GM21447 (cell line): ENCODE results near the gene MYO15B.

Experiments
- ATAC-seq: cut with Tn5 transposase; IDR thresholded peaks from one replicate; pipeline ENCODE4 v1.9.1; 2021; ENCODE audit not compliant: unreplicated experiment

Gene MYO15B

GRCh38 chr17:75587675-75588595 lies at the start of gene MYO15B:
TSS of gene MYO15B (plus strand) at chr17:75587800. CDS start at chr17:75588058, 258 bp downstream.
- no peak for ATAC-seq

GRCh38 chr17:75539967-75540729 lies 47.5 kb upstream of the MYO15B start:
- ATAC-seq = no peak

GRCh38 chr17:75540923-75541503 lies 46.6 kb upstream of the MYO15B start:
- ATAC-seq = no peak

DNA sequence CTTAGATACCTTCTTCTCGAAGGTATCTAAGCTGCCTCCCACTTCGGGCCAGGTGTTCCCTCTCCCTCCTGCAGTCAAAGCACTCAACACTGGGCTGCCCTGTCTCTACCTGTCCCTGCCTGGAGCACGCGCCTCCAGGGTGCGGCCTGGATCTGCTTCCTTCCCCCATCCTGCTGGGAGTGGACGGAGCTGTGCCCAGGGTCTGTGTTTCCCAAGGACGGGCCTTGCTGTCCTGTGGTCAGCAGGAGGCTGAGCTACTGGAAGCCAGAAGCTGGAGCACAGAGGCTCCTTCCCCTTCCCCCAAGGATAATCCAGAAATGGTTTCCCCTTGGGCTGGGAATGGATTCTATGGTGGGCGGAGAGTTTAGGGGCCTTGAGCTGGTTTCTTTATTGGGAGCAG lies 45.4 kb upstream of the MYO15B start:
- no peak for ATAC-seq

DNA sequence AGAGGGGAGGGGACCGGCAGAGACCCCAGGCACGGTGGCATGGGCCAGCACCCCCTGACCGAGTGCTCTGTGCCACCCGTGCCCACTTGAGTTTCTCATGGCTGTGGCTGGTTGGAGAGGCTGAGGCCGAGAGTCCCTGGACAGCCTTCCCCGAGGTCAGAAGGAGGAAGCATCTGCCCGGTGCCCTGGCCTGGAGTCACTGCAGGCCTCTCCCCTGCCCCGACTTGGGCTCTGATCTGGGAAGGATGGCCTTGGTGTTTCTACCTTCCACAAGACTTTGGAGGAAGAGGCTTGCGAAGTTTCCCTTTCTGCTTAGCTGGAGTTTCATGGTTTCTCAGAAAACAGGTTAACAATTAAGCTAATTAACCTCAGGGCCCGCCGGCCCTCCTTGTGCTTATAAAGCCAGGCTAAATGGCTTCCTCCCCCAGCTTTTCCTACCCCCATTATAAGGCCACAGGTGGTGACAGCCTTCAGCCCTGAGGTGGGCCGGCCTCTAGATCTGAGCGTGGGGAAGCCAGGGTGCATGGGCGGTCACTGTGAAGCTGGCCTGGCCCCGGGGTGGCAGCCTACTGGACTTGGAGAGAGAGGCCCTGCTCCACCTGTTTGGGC lies 44.8 kb upstream of the MYO15B start:
- no peak for ATAC-seq

DNA sequence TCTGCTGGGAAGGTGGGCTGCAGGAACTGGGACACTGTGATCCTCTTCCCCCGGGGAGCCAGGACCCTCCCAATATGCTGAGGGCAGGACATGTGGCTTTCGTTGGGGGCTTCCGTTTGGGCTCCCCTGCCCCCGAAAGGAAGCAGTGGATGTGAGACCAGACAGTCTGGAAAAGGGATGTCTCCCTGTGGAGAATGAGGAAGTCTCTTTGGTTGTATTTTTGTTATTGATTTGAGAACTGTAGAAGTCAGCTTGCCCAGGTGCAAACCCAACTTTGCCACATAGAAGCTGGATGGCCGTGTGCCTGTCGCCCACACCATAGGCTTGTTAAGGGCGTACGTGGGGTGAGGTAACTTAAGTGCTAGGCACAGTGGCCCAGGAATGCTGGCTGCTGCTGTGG lies 43.4 kb upstream of the MYO15B start:
- ATAC-seq = no peak

- ATAC-seq = no peak
Observed at GRCh38 chr17:75546181-75546580, 41.4 kb upstream of the MYO15B start.

- ATAC-seq = no peak
Observed at GRCh38 chr17:75547091-75547490, 40.5 kb upstream of the MYO15B start.

- ATAC-seq = no peak
Observed at GRCh38 chr17:75548813-75549212, 38.8 kb upstream of the MYO15B start.

- ATAC-seq = no peak
Observed at GRCh38 chr17:75549246-75550138, 38.1 kb upstream of the MYO15B start.

- ATAC-seq = no peak
Observed at GRCh38 chr17:75550139-75550465, 37.5 kb upstream of the MYO15B start.

DNA sequence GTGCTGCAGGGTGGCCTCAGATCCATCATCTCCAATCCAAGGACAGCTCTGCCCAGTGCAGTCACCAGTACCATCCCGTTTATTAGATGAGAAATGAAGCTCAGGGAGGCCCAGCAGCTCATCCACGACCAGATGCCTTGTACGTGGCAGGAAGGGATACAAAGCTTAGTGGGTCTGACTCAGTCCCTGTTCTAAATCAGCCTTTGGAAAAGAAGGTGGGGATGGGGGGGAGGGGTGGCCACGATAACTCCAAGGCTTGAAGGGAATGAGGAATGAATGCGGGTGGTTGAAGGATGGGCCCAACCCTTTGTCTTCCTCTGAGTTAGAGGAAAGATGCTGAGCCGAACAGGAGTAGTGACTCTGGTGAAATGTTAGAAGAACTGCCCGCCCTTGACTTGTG lies 36.3 kb upstream of the MYO15B start:
- no peak for ATAC-seq

GRCh38 chr17:75552425-75553294 lies 34.9 kb upstream of the MYO15B start:
- ATAC-seq = no peak

- ATAC-seq = no peak
Observed at GRCh38 chr17:75553295-75554110, 34.1 kb upstream of the MYO15B start.

- ATAC-seq = no peak
Observed at GRCh38 chr17:75555679-75556153, 31.9 kb upstream of the MYO15B start.

DNA sequence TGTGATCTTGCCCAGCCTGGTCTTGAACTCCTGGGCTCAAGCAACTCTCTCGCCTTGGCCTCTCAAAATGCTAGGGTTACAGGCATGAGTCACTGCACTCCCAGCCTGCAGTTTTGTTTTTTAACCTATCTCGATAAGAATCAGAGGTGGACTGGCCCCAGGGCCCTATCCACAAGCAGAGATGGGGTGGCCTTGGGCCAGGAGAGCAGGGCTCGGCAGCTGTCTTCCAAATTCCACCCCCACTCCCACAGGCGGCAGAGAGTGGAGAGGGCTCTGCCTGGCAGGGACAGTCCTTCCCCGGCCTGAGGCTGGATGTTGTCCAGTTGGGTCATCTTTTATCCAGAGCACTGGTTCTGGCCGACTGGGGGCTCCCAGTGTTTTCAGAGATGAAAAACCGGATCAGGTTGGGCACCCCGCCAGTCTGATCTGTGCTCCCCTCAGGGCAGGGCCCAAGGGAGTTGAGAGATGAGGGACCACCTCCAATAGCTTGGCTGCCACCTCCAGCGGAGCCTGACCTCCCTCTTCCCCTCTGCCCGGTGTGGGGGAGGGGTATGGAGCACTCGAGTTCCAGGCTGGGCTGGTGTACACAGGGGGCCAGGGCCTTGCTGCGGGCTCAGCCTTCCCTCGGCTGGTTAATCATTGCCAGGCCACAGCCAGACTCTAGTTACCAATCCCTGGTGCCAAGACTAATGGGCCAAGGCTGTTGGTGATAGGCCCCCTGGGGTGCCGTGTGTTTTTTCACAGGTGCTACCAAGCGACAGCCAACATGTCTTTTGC lies 30.3 kb upstream of the MYO15B start:
- ATAC-seq = no peak

DNA sequence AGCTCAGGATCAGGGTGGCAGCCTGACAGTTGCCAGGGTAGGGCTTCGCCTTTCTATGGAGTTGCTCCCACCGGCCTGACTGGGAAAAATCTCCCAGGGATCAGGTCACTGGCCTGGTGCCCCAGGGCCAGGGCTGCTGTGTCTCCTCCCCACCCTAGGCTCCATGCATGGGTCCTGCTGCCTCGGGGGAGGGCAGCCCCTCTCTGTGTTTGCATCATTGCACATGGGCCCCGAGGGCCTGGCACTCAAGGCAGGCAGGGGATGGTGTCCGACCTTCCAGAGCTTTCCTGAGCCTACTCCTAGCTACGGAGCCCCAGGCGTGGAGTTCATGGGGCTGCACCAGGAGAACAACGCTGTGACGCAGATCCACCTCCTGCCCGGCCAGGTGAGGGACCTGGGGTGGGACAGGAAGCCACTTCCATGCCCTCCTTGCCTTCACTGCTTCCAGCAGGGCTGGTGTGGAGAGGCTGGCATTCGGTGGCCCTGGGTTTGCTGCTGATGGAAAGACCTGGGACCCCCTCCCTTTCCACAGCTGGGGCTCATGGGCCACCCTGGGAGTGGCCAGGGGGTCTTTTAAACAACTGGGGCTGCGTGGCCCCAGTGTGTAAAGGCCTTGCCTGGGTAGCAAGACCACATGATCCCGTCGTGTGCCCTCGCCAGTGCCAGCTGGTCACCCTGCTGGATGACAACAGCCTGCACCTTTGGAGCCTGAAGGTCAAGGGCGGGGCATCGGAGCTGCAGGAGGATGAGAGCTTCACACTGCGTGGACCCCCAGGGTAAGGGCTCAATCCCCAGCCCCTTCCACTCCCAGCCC lies 29.5 kb upstream of the MYO15B start:
- ATAC-seq = no peak
